HTERT RPE-1 (cell line): Measurements from ENCODE around the gene TRIM49D1.
"Not testable (repeated sequence)": the region's sequence is repeated elsewhere in the genome, so short reads cannot be mapped to it uniquely, and the experiment has no call there.

Experiments
- in situ Hi-C: fragments of 300-500 bp; cut with MboI; formaldehyde crosslinking; loops from 4 replicates; pipeline ENCODE4 v1.14.3; 2020; ENCODE audit warnings: low sequenced_read_pairs

TRIM49D1 gene

GRCh38 chr11:89922195-89922660, at the start of gene TRIM49D1:
Gene TRIM49D1, minus strand, starts transcription at chr11:89922245. Its CDS starts 4,535 bp downstream, at chr11:89917710.
- in situ Hi-C loops = no loop called here

- in situ Hi-C loops = not testable (repeated sequence)
Measured at GRCh38 chr11:89965737-89966136, 43.7 kb upstream of the TRIM49D1 start, which contains the start of gene TRIM64. Gene TRIM64, plus strand, starts transcription at chr11:89966037. Its CDS starts 2,467 bp downstream, at chr11:89968504.

- in situ Hi-C loops = not testable (repeated sequence)
Measured at GRCh38 chr11:89960833-89961232, 38.8 kb upstream of the TRIM49D1 start.

GRCh38 chr11:89923764-89924163, 1.7 kb upstream of the TRIM49D1 start, which contains the start of gene TRIM49D2:
Gene TRIM49D2, plus strand, starts transcription at chr11:89924064. Its CDS starts 2,698 bp downstream, at chr11:89926762.
- in situ Hi-C loops = not testable (repeated sequence)

- in situ Hi-C loops = not testable (repeated sequence)
Measured at GRCh38 chr11:89900809-89901208, 21.2 kb downstream of the TRIM49D1 start.

GRCh38 chr11:89893245-89893644, 28.8 kb downstream of the TRIM49D1 start:
- in situ Hi-C loops = not testable (repeated sequence)

GRCh38 chr11:89877511-89877910, 44.5 kb downstream of the TRIM49D1 start:
- in situ Hi-C loops = not testable (repeated sequence)

GRCh38 chr11:89872588-89872987, 49.5 kb downstream of the TRIM49D1 start:
- in situ Hi-C loops = not testable (repeated sequence)

GRCh38 chr11:89865223-89865622, 56.8 kb downstream of the TRIM49D1 start:
- in situ Hi-C loops = not testable (repeated sequence)

- in situ Hi-C loops = not testable (repeated sequence)
Measured at GRCh38 chr11:89863906-89864704, 57.9 kb downstream of the TRIM49D1 start.
